ENCODE measurements around the gene GSX1.

Gene GSX1

GRCh38 chr13:27830010-27830409, 37.7 kb downstream of the GSX1 start:
- DNase-seq (ENCODE audit: low read depth in 2 of 2, low spot score in 1 of 2) = peak; percentile 18 to 31

- no peak for DNase-seq (ENCODE audit: low read depth in 2 of 2, low spot score in 1 of 2)
These were observed 40.9 kb downstream of the GSX1 start for GRCh38 chr13:27833206-27833605.

- DNase-seq (ENCODE audit: low read depth in 2 of 2, low spot score in 1 of 2) = no peak
These were observed 41.8 kb downstream of the GSX1 start for GRCh38 chr13:27834095-27834494.

GRCh38 chr13:27835799-27836198, 43.5 kb downstream of the GSX1 start:
- DNase-seq (ENCODE audit: low read depth in 2 of 2, low spot score in 1 of 2) = no peak

GRCh38 chr13:27839809-27840467, 47.7 kb downstream of the GSX1 start:
- DNase-seq (ENCODE audit: low read depth in 2 of 2, low spot score in 1 of 2) = no peak

- no peak for DNase-seq (ENCODE audit: low read depth in 2 of 2, low spot score in 1 of 2)
These were observed 50.3 kb downstream of the GSX1 start for GRCh38 chr13:27842571-27842970.

Measured in stimulated activated CD8-positive, alpha-beta memory T cell treated with anti-CD3 and anti-CD28 coated beads, Interleukin-4, amount 100 ng/mL, for 1 hour (primary cell).